ENCODE measurements around the gene LOX. TPM values are rescaled to one million over a fixed set of nuclear protein-coding genes. Genes with fewer than 3 reads are reported as not detected.

LOX gene, protein sequence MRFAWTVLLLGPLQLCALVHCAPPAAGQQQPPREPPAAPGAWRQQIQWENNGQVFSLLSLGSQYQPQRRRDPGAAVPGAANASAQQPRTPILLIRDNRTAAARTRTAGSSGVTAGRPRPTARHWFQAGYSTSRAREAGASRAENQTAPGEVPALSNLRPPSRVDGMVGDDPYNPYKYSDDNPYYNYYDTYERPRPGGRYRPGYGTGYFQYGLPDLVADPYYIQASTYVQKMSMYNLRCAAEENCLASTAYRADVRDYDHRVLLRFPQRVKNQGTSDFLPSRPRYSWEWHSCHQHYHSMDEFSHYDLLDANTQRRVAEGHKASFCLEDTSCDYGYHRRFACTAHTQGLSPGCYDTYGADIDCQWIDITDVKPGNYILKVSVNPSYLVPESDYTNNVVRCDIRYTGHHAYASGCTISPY
- 1.2 and 1.8 TPM in 2 replicates for total RNA-seq (2014; rRNA removed; shearing (Covaris generic))
- polyA plus RNA-seq (2016; fragmentation: Nextera tagmentation; extraction: Ambion mirVana), result 1.1 and 1.5 TPM in 2 replicates
- long read RNA-seq, full-length matches to known transcripts, result 1 of 1 reads
- long read RNA-seq, partial matches to known transcripts, result 0 of 1 reads
- long read RNA-seq, other reads (novel, unspliced or antisense), result 0 of 1 reads

DNA sequence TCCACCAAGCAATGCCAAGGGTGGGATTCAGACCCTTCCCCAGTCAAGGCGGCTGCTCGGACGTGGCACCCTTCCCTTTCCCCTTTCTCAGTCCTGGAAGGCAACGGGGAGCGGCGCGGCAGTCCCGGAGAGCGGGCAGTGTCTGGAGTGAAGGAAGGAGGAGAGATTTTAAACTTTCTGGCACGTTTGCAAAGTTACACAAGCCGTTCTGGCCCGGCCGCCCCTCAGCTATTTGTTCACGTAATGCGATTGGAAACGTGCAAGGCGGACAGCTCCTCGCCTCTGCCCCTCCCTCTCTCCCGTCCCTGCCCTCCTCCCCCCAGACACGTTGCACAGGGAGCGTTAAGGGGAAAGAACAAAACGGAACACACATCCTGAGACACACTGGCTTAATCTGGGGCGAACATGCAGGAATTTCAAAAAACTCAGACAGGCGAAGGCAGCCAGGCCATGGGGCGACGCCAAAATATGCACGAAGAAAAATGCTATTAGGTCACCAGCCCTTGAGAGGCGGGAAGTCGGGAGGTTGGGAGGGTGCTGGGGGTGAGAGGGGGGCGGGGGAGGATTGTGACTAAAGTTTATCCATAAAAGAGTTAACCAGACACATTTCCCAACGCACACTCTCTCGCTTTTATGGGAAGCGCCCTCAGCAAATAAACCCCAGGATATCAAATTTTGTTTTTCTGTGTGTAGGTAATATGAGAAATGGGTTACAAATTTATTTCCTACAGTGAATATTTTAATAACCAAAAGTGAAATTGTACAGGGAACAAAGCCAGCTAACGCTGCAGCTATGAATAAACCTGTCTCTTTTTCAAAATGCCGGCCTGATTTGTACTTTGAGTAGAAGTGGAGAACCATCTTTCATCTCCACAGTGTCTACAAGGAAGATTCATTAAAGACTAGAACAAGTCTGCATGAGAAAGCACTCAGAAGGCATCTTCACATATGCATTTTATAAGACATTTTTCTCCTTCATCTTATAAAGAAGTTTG, at the start of gene LOX:
Gene LOX, minus strand, starts transcription at position 144 of the 995 bp plus-strand sequence. CDS start 274 bp downstream, outside the sequence.
- no peaks in the 10 kb centered on the region for H3K9me3 Mint-ChIP-seq
- TF ChIP-seq, protein P1, sequence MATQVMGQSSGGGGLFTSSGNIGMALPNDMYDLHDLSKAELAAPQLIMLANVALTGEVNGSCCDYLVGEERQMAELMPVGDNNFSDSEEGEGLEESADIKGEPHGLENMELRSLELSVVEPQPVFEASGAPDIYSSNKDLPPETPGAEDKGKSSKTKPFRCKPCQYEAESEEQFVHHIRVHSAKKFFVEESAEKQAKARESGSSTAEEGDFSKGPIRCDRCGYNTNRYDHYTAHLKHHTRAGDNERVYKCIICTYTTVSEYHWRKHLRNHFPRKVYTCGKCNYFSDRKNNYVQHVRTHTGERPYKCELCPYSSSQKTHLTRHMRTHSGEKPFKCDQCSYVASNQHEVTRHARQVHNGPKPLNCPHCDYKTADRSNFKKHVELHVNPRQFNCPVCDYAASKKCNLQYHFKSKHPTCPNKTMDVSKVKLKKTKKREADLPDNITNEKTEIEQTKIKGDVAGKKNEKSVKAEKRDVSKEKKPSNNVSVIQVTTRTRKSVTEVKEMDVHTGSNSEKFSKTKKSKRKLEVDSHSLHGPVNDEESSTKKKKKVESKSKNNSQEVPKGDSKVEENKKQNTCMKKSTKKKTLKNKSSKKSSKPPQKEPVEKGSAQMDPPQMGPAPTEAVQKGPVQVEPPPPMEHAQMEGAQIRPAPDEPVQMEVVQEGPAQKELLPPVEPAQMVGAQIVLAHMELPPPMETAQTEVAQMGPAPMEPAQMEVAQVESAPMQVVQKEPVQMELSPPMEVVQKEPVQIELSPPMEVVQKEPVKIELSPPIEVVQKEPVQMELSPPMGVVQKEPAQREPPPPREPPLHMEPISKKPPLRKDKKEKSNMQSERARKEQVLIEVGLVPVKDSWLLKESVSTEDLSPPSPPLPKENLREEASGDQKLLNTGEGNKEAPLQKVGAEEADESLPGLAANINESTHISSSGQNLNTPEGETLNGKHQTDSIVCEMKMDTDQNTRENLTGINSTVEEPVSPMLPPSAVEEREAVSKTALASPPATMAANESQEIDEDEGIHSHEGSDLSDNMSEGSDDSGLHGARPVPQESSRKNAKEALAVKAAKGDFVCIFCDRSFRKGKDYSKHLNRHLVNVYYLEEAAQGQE (IDR thresholded peaks at IDR 0.05; ENCODE audit: unreplicated experiment), result peak; percentile 48
- TF ChIP-seq EZH2phosphoT487 (IDR thresholded peaks at IDR 0.05; ENCODE audit: unreplicated experiment) (no peak), POLR2AphosphoS5 (IDR thresholded peaks at IDR 0.05; ENCODE audit: low read depth) (no peak; the same call in 1 of the 2 replicates)
- TF ChIP-seq, protein P2, sequence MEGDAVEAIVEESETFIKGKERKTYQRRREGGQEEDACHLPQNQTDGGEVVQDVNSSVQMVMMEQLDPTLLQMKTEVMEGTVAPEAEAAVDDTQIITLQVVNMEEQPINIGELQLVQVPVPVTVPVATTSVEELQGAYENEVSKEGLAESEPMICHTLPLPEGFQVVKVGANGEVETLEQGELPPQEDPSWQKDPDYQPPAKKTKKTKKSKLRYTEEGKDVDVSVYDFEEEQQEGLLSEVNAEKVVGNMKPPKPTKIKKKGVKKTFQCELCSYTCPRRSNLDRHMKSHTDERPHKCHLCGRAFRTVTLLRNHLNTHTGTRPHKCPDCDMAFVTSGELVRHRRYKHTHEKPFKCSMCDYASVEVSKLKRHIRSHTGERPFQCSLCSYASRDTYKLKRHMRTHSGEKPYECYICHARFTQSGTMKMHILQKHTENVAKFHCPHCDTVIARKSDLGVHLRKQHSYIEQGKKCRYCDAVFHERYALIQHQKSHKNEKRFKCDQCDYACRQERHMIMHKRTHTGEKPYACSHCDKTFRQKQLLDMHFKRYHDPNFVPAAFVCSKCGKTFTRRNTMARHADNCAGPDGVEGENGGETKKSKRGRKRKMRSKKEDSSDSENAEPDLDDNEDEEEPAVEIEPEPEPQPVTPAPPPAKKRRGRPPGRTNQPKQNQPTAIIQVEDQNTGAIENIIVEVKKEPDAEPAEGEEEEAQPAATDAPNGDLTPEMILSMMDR (conservative IDR thresholded peaks at IDR 0.05; ENCODE audit: low read depth in 2 of 2), result no peak
- no peaks in the 10 kb centered on the region for H3K79me2 ChIP-seq (replicated peaks; ENCODE audit: insufficient read depth)
- peak within 1 kb of the TSS; percentile 96 for H3K4me2 ChIP-seq
- peak within 1 kb of the TSS; percentile 74 for H3K4me3 ChIP-seq
- ATAC-seq (peak; percentile 22), DNase-seq (ENCODE audit: low spot score) (peak; percentile 69)
- H3K4me1 Mint-ChIP-seq, result peaks cover 21% of the 10 kb centered on the region
- H3K27me3 Mint-ChIP-seq (ENCODE audit: insufficient read depth, low read depth, poor library complexity), result peaks cover 30% of the 10 kb centered on the region
- H3K4me1 ChIP-seq (ENCODE audit: insufficient read depth), result peaks cover 14% of the 10 kb centered on the region
- no peak within 1 kb of the TSS for H3K27ac ChIP-seq (ENCODE audit: low read depth)
- no peaks in the 10 kb centered on the region for H3K9me2 ChIP-seq (ENCODE audit: insufficient read depth)
- H2AFZ ChIP-seq, result peak within 1 kb of the TSS; percentile 99
- no peak within 1 kb of the TSS for H3K27ac Mint-ChIP-seq
- H3K36me3 Mint-ChIP-seq (ENCODE audit: low read depth), result no peaks in the 10 kb centered on the region
- peaks cover 40% of the 10 kb centered on the region for H3K27me3 ChIP-seq (ENCODE audit: insufficient read depth)
- H4K20me1 ChIP-seq (replicated peaks; ENCODE audit: insufficient read depth), result no peaks in the 10 kb centered on the region
- H3K36me3 ChIP-seq (ENCODE audit: insufficient read depth), result no peaks in the 10 kb centered on the region
- H3K4me3 Mint-ChIP-seq, result peak within 1 kb of the TSS; percentile 78
- no peaks in the 10 kb centered on the region for H3F3A ChIP-seq (replicated peaks; ENCODE audit: low read depth)

Data from GM23338 (cell line).